ENCODE measurements around the gene PDE4C.
A peak's percentile ranks its signal among the peaks of the same experiment; 100 is the strongest.
"Not testable (repeated sequence)": the region's sequence is repeated elsewhere in the genome, so short reads cannot be mapped to it uniquely, and the experiment has no call there.

Gene PDE4C

DNA sequence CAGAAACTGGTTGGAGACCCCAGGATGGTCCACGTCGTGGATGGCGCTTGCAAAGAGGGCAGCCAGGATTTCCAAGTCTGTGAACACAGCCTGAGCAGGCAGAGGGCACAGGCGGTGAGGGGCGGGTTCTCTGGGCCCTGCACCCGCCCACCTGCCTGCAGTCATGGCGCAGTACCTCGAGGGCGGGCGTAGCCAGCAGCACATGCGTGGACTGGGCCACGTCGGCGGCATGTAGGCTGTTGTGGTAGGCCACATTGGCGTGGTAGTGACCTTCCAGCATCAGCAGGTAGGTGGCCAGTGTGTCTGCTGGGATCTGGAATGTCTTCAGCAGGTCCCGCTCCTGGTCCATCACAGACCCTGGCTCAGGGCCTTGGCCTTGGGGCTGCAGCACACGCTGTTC lies 8.1 kb downstream of the PDE4C start:
- no peak for TF ChIP-seq CTCF (IDR thresholded peaks at IDR 0.05; ENCODE audit: low read length, missing control alignments)
- H3K4me3 ChIP-seq (replicated peaks; ENCODE audit: low read depth, low read length), result no peak overlapping the region
- DNase-seq (ENCODE audit: low read depth), result no peak

DNA sequence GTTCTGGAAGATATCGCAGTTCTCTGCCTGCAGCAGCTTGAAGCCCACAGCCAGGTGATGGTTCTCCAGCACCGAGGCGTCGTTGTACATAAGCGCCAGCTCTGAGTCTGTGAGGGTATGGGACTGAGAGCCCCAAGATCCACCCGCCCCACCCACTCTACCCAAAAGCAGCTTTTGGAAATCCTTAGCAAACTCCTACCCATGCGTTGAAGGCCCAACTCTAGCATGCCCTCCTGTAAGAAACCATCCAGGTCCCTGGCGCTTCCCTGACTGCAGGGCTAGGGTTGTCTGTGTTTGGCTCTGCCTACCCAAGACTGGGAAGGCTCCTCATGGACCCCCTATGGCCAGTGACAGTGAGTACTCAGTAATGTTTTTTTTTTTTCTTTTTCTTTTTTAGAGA lies 9.4 kb downstream of the PDE4C start:
- TF ChIP-seq CTCF (IDR thresholded peaks at IDR 0.05; ENCODE audit: low read length, missing control alignments), result no peak
- H3K4me3 ChIP-seq (replicated peaks; ENCODE audit: low read depth, low read length), result no peak overlapping the region
- no peak for DNase-seq (ENCODE audit: low read depth)

- no peak for DNase-seq (ENCODE audit: low read depth)
- no peak overlapping the region for H3K4me3 ChIP-seq (replicated peaks; ENCODE audit: low read depth, low read length)
- TF ChIP-seq CTCF (IDR thresholded peaks at IDR 0.05; ENCODE audit: low read length, missing control alignments), result no peak
These were observed 11.3 kb downstream of the PDE4C start for GRCh38 chr19:18214779-18215433.

DNA sequence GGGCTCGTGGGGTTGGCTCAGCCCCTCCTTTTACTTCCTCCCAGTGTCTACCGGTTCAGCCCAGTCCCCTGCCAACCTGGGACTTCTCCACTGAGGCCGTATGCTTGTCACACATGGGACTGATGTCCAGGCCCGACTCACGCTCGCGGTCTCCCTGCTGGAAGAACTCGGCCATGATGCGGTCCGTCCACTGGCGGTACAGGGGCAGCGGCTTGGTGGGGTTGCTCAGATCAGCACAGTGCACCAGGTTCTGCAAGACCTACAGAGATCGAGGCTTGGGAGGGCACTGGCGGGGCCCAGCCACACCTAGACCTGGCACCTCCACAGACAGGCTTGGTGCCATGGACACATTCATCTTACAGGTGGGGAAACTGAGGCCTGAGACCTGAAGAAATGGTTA lies 14.6 kb downstream of the PDE4C start:
- no peak for DNase-seq (ENCODE audit: low read depth)
- no peak overlapping the region for H3K4me3 ChIP-seq (replicated peaks; ENCODE audit: low read depth, low read length)
- TF ChIP-seq CTCF (IDR thresholded peaks at IDR 0.05; ENCODE audit: low read length, missing control alignments), result no peak

DNA sequence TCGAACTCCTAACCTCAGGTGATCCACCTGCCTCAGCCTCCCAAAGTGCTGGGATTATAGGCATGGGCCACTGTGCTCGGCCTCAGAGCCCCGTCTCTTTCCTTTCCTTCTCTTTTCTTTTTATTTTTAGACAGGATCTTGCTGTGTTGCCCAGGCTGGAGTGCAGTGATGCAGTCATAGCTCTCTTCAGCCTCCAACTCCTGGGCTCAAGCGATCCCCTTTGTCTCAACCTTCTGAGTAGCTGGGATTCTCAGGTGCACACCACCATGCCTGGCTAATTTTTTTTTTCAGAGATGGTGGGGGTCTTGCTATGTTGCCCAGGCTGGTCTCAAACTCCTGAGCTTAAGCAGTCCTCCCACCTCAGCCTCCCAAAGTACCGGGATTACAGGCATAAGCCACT lies 16.3 kb downstream of the PDE4C start:
- H3K4me3 ChIP-seq (replicated peaks; ENCODE audit: low read depth, low read length); DNase-seq (ENCODE audit: low read depth): not testable (repeated sequence)

DNA sequence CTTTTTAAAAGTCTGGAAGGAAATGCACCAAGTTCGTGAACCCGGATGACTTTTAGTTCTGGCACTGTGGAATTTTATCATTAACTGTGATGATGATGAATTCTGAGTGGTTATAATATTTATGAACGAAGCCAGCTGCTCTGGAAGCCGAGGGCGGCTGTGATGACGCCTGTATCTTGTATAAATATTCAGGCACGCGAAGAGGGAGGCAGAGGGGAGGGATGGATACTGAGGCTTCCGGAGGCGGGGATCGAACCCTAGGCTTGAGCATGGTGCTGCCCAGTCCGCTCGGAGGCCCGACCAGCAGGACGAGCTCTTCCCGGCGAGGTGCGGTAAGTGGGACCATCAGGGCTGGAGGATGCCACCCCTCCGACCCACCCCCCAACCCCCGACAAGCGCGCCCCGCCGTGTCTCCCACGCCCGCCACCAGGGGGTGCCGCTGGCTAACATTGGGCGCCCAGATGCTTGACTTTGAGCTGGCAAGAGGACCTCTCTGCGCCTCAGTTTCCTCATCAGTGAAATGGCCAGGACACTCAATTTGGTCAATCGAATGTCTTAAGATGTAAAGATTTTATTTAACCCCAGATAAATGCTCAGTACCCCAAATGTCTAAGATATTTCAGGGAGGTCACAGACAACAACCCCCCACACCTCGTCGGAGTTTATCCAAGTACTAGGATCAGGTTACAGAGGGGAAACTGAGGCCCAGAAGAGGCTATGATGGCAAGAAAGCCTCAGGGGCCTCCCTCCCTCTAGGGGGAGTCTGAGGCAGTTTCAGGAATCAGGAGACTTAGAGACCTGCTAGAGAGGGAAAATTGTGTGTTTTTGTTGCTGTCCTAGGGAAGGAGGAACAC lies 17.9 kb downstream of the PDE4C start:
- DNase-seq (ENCODE audit: low read depth), result peak; percentile 84
- no peak overlapping the region for H3K4me3 ChIP-seq (replicated peaks; ENCODE audit: low read depth, low read length)

More for the DNA sequence above, 17.9 kb downstream of the PDE4C start:
- TF ChIP-seq CTCF (IDR thresholded peaks at IDR 0.05; ENCODE audit: low read length, missing control alignments), result peak; percentile 39
